ENCODE measurements around the gene LRRC9. TPM values are rescaled to one million over a fixed set of nuclear protein-coding genes. Genes with fewer than 3 reads are reported as not detected.

Gene LRRC9
- polyA plus RNA-seq, 1 of the 3 experiments (the other 2 are of a cell fraction), result not detected

GRCh38 chr14:60085085-60085484 is 165.1 kb downstream of the LRRC9 start:
- CTCF ChIA-PET, result interaction anchor here (1.8 kb wide), 1 partner anchor 121 kb away, joined by 6 read pairs; no protein-coding TSS in a partner anchor
- H2AFZ ChIP-seq (ENCODE audit: low read depth), result no peak overlapping the region
- no peak for DNase-seq
- no peak overlapping the region for H3K4me2 ChIP-seq
- no peaks in the 10 kb centered on the region for H3K9me2 ChIP-seq
- TF ChIP-seq GABPA (IDR thresholded peaks at IDR 0.05; ENCODE audit: low read depth) (no peak), REST (IDR thresholded peaks at IDR 0.05; ENCODE audit: low read depth, low read length) (no peak), USF2 (IDR thresholded peaks at IDR 0.05; ENCODE audit: borderline replicate concordance, low read depth, low read length) (no peak), CHD2 (IDR thresholded peaks at IDR 0.05; ENCODE audit: low read length, partially characterized antibody) (no peak), MEF2A (IDR thresholded peaks at IDR 0.05; ENCODE audit: borderline replicate concordance, low read depth) (no peak), ZBTB33 (IDR thresholded peaks at IDR 0.05; ENCODE audit: borderline replicate concordance, low read depth) (no peak), NRF1 (IDR thresholded peaks at IDR 0.05; ENCODE audit: low read depth, low read length) (no peak), PBX3 (IDR thresholded peaks at IDR 0.05) (no peak), RCOR1 (IDR thresholded peaks at IDR 0.05; ENCODE audit: low read length) (no peak), MXI1 (IDR thresholded peaks at IDR 0.05; ENCODE audit: low read depth, low read length) (no peak), SMC3 (IDR thresholded peaks at IDR 0.05; ENCODE audit: low read depth, low read length) (no peak), EZH2phosphoT487 (IDR thresholded peaks at IDR 0.05; ENCODE audit: borderline replicate concordance, low read depth) (no peak)
- no peaks in the 10 kb centered on the region for H3K27me3 ChIP-seq (ENCODE audit: insufficient read depth)
- H4K20me1 ChIP-seq (ENCODE audit: insufficient read depth), result no peaks in the 10 kb centered on the region
- H3K9me3 ChIP-seq, result no peaks in the 10 kb centered on the region
- H3K4me3 ChIP-seq (ENCODE audit: low read depth in 2 of 2, low read length in 1 of 2), result no peak overlapping the region
- H3K79me2 ChIP-seq (ENCODE audit: insufficient read depth), result no peaks in the 10 kb centered on the region
- no peak overlapping the region for H3K9ac ChIP-seq
- no peaks in the 10 kb centered on the region for H3K36me3 ChIP-seq (replicated peaks in 1 of 2; ENCODE audit: control insufficient read depth in 1 of 2, insufficient read depth in 2 of 2, low read length in 1 of 2)
- POLR2A ChIA-PET, result no interaction called here
- no peak overlapping the region for H3K27ac ChIP-seq (ENCODE audit: low read depth in 2 of 2, low read length in 1 of 2)
- no peaks in the 10 kb centered on the region for H3F3A ChIP-seq (replicated peaks; ENCODE audit: insufficient read depth)
- peaks cover 0 to 7% of the 10 kb centered on the region in 2 experiments; a peak in 2 of 4 replicates for H3K4me1 ChIP-seq (ENCODE audit: control insufficient read depth in 1 of 2, insufficient read depth in 2 of 2, low read depth in 1 of 2, low read length in 1 of 2)

All from SK-N-SH (cell line).